Body of pancreas (tissue), 4 donors: ENCODE measurements around the gene PDZRN3. TPM values are rescaled to one million over a fixed set of nuclear protein-coding genes. Genes with fewer than 3 reads are reported as not detected.

Source experiments
- ATAC-seq: fragments of 150-250 bp; one replicate; pipeline ENCODE4 v1.9.1; 2016
- DNase-seq, 4 donors: peaks; one replicate each; pipeline ENCODE4 v3.0.0-alpha.2; 2019
- H3K27ac ChIP-seq, 4 donors: fragments of 200-600 bp; sonication (generic); 1 replicate in 3 of 4; 2 replicates in 1 of 4; pipeline versions ENCODE4 v1.5.1 to v1.6.1; 2016 to 2019; ENCODE audit warnings: mild to moderate bottlenecking in 1 of 4, mixed read lengths in 1 of 4, moderate library complexity in 1 of 4
- H3K27me3 ChIP-seq, 2 donors: fragments of 200-600 bp; sonication (generic); one replicate each; pipeline ENCODE4 v1.6.0; 2016; ENCODE audit warnings: mild to moderate bottlenecking in 1 of 2
- H3K36me3 ChIP-seq, 2 donors: fragments of 200-600 bp; sonication (generic); replicated peaks in 1 of 2; 2 replicates each; pipeline ENCODE4 v1.5.1; 2016; ENCODE audit warnings: low read depth in 2 of 2; ENCODE audit not compliant: insufficient read depth in 1 of 2
- H3K4me1 ChIP-seq: fragments of 200-600 bp; sonication (generic); one replicate; pipeline ENCODE4 v1.6.0; 2016
- H3K4me3 ChIP-seq, 2 donors: fragments of 200-600 bp; sonication (generic); 1 replicate in 1 of 2; 2 replicates in 1 of 2; pipeline ENCODE4 v1.5.1; 2016 to 2019
- H3K9me3 ChIP-seq, 3 donors: fragments of 200-600 bp; sonication (generic); 1 replicate in 2 of 3; 2 replicates in 1 of 3; pipeline ENCODE4 v1.5.1; 2016
- POLR2A ChIP-seq, 3 donors: fragments of 450-650 bp; IDR thresholded peaks; one replicate each; pipeline ENCODE4 v1.6.1; 2016; ENCODE audit warnings: antibody characterized with exemption in 3 of 3, mild to moderate bottlenecking in 2 of 3
- WGBS, 2 donors: methylation state at CpG; one replicate each; pipeline ENCODE4 v1.1.5; 2017; 5-methylcytosine and 5-hydroxymethylcytosine counted together
- intact Hi-C: fragments of 100-400 bp; cut with DNase I; formaldehyde crosslinking; loops from one replicate; pipeline ENCODE4 v1.15.1; 2023
- total RNA-seq, 2 donors: library from RNA; depleted of rRNA; stranded (reverse); fragments of >200 nt; gene quantifications; one replicate each; pipeline ENCODE4 v1.1.0, GENCODE V29; 2016
- TF ChIP-seq, protein P1 (sequence below), 7 experiments: fragments of 450-650 bp in 4 of 7; fragments of 200-600 bp in 3 of 7; sonication (generic) in 3 of 7; IDR thresholded peaks; one replicate each; pipeline ENCODE4 v1.5.1; 2016 to 2019; ENCODE audit warnings: antibody characterized with exemption in 7 of 7

Gene PDZRN3
- 10 to 100 TPM; 18.9 to 41.9 TPM for total RNA-seq

- peak; percentile 68 for ATAC-seq
- no peaks in the 10 kb centered on the region for H3K9me3 ChIP-seq
- peak within 1 kb of the TSS; percentile 25 to 83 (median 78) for H3K27ac ChIP-seq
- no peaks in the 10 kb centered on the region for H3K36me3 ChIP-seq
- peak within 1 kb of the TSS; percentile 38 to 55 for H3K4me3 ChIP-seq
- 1 to 3% methylated on average over 19 to 55 of the region's 55 CpGs for WGBS, 2 donors
- peak; percentile 39 to 49 (median 48) for TF ChIP-seq POLR2A (IDR thresholded peaks at IDR 0.05)
- TF ChIP-seq, protein P1, sequence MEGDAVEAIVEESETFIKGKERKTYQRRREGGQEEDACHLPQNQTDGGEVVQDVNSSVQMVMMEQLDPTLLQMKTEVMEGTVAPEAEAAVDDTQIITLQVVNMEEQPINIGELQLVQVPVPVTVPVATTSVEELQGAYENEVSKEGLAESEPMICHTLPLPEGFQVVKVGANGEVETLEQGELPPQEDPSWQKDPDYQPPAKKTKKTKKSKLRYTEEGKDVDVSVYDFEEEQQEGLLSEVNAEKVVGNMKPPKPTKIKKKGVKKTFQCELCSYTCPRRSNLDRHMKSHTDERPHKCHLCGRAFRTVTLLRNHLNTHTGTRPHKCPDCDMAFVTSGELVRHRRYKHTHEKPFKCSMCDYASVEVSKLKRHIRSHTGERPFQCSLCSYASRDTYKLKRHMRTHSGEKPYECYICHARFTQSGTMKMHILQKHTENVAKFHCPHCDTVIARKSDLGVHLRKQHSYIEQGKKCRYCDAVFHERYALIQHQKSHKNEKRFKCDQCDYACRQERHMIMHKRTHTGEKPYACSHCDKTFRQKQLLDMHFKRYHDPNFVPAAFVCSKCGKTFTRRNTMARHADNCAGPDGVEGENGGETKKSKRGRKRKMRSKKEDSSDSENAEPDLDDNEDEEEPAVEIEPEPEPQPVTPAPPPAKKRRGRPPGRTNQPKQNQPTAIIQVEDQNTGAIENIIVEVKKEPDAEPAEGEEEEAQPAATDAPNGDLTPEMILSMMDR (IDR thresholded peaks at IDR 0.05) = no peak
- peak; percentile 62 to 77 (median 68) for DNase-seq
- intact Hi-C loops = no loop called here
- no peaks in the 10 kb centered on the region for H3K27me3 ChIP-seq
- peaks cover 48% of the 10 kb centered on the region for H3K4me1 ChIP-seq
Measured at GRCh38 chr3:73624821-73625665, at the start of gene PDZRN3. Gene PDZRN3 (minus strand): TSS chr3:73624941.

GRCh38 chr3:73674280-73674679, 49.5 kb upstream of the PDZRN3 start:
- WGBS, 2 donors = 67 to 72% methylated on average over 5 of the region's 5 CpGs
- DNase-seq = no peak
- H3K27me3 ChIP-seq = no peaks in the 10 kb centered on the region
- no peak overlapping the region for H3K27ac ChIP-seq
- no peaks in the 10 kb centered on the region for H3K4me1 ChIP-seq
- ATAC-seq = no peak
- H3K36me3 ChIP-seq = no peaks in the 10 kb centered on the region
- intact Hi-C loops = no loop called here
- no peak overlapping the region for H3K4me3 ChIP-seq
- no peaks in the 10 kb centered on the region for H3K9me3 ChIP-seq
- TF ChIP-seq POLR2A (IDR thresholded peaks at IDR 0.05) = no peak
- TF ChIP-seq, protein P1 (IDR thresholded peaks at IDR 0.05) = no peak

DNA sequence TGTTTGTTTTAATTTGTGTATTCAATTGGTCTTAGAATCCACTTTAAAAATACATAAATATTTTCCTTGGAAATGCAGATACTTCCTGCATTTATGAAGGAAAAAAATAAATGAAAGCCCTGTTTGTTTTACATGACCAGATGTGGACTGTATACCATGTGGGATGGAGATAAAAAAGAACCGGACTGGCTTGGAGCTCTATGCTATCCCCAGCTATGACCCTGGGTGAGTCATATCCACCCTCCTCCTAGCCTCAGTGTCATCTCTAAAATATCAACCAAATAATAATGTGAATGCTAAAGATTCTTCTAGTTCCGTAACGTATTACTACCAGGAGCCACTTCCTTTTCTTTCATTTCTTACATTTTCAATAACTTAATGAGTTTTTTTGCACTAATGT, 44.5 kb upstream of the PDZRN3 start:
- Histone ChIP-seq H3K4me1 (no peaks in the 10 kb centered on the region), H3K27ac (no peak overlapping the region), H3K9me3 (no peaks in the 10 kb centered on the region), H3K27me3 (no peaks in the 10 kb centered on the region), H3K36me3 (no peaks in the 10 kb centered on the region), H3K4me3 (no peak overlapping the region)
- ATAC-seq (no peak), DNase-seq (no peak)
- WGBS, 2 donors = 83 to 85% methylated on average over 3 of the region's 3 CpGs
- intact Hi-C loops = no loop called here
- TF ChIP-seq, protein P1 (IDR thresholded peaks at IDR 0.05) = no peak

GRCh38 chr3:73668391-73668790, 43.6 kb upstream of the PDZRN3 start:
- no peak for ATAC-seq
- H3K9me3 ChIP-seq = no peaks in the 10 kb centered on the region
- TF ChIP-seq, protein P1 (IDR thresholded peaks at IDR 0.05) = no peak
- TF ChIP-seq POLR2A (IDR thresholded peaks at IDR 0.05) = no peak
- H3K4me3 ChIP-seq = no peak overlapping the region
- intact Hi-C loops = no loop called here
- no peaks in the 10 kb centered on the region for H3K36me3 ChIP-seq
- H3K27me3 ChIP-seq = no peaks in the 10 kb centered on the region
- no peak overlapping the region for H3K27ac ChIP-seq
- WGBS, 2 donors = 60 to 79% methylated on average over 1 of the region's 1 CpG
- no peak for DNase-seq
- H3K4me1 ChIP-seq = peaks cover 3% of the 10 kb centered on the region

DNA sequence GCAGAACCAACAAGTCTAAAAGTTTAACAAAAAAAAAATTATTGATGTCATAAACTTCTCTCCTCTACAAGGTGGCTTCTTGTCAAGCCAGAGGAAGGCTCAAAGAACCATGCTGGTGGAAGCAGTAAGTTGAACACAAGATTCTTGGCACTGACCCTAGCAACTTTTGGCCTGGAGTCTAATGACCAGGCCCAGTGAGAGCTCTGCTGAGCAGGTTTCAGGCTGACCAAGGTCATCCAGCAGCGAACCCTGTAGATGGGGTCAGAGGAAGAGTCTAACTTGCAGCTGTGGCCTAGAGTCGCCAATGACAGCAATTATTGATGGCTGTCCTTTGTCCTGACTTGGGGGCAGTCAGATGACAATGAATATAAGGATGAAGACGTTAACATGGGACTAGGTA, 43.1 kb upstream of the PDZRN3 start:
- H3K27me3 ChIP-seq = no peaks in the 10 kb centered on the region
- no peak for DNase-seq
- WGBS, 2 donors = 47 to 50% methylated on average over 3 of the region's 3 CpGs
- no peak overlapping the region for H3K27ac ChIP-seq
- H3K9me3 ChIP-seq = no peaks in the 10 kb centered on the region
- no peaks in the 10 kb centered on the region for H3K36me3 ChIP-seq
- intact Hi-C loops = no loop called here
- H3K4me1 ChIP-seq = peaks cover 6% of the 10 kb centered on the region
- no peak for ATAC-seq
- TF ChIP-seq POLR2A (IDR thresholded peaks at IDR 0.05) = no peak
- TF ChIP-seq, protein P1 (IDR thresholded peaks at IDR 0.05) = no peak
- no peak overlapping the region for H3K4me3 ChIP-seq
